HepG2 (cell line): ENCODE results near the gene PPP1R8. TPM values are rescaled to one million over a fixed set of nuclear protein-coding genes. Genes with fewer than 3 reads are reported as not detected.
A peak's percentile ranks its signal among the peaks of the same experiment; 100 is the strongest.

Source experiments
- BRCA1 ChIP-seq: sonication (generic); formaldehyde crosslinking; IDR thresholded peaks from 2 replicates; pipeline ENCODE4 v1.4.0; 2020; ENCODE audit warnings: missing genetic modification reagents
- GPN1 ChIP-seq: sonication (generic); formaldehyde crosslinking; IDR thresholded peaks from 2 replicates; pipeline ENCODE4 v1.5.1; 2020; ENCODE audit warnings: missing genetic modification reagents, borderline replicate concordance
- IKZF1 ChIP-seq: fragments of 450-650 bp; IDR thresholded peaks from 2 replicates; pipeline ENCODE4 v1.7.1; 2016
- KLF9 ChIP-seq: IDR thresholded peaks from 2 replicates; pipeline ENCODE4 v1.6.1; 2016; ENCODE audit warnings: low read depth
- NFE2L2 ChIP-seq: fragments of 150-350 bp; IDR thresholded peaks from 2 replicates; pipeline ENCODE4 v1.6.1; 2014; ENCODE audit warnings: low read length
- NFYB ChIP-seq: sonication (generic); formaldehyde crosslinking; IDR thresholded peaks from 2 replicates; pipeline ENCODE4 v1.4.0; 2020; ENCODE audit warnings: missing genetic modification reagents
- PRMT3 ChIP-seq: sonication (generic); formaldehyde crosslinking; IDR thresholded peaks from 2 replicates; pipeline ENCODE4 v1.8.1; 2022; ENCODE audit warnings: low read depth, mild to moderate bottlenecking, moderate library complexity, missing genetic modification reagents, borderline replicate concordance
- PRPF4 ChIP-seq: fragments of 200-400 bp; formaldehyde crosslinking; IDR thresholded peaks from 2 replicates; pipeline ENCODE4 v1.6.1; 2016; ENCODE audit warnings: low read length, low read depth; ENCODE audit not compliant: poor library complexity, severe bottlenecking
- RFX5 ChIP-seq: IDR thresholded peaks from 2 replicates; pipeline ENCODE4 v1.6.1; 2011; ENCODE audit warnings: low read depth, low read length, improper control_type of control experiment
- SMAD1 ChIP-seq: sonication (generic); formaldehyde crosslinking; IDR thresholded peaks from 2 replicates; pipeline ENCODE4 v1.4.0; 2020; ENCODE audit warnings: missing genetic modification reagents, low read depth, mild to moderate bottlenecking, borderline replicate concordance
- ZBTB38 ChIP-seq: sonication (generic); formaldehyde crosslinking; IDR thresholded peaks from 2 replicates; pipeline ENCODE4 v1.5.1; 2020; ENCODE audit warnings: mild to moderate bottlenecking, missing genetic modification reagents
- ZNF160 ChIP-seq: sonication (generic); formaldehyde crosslinking; IDR thresholded peaks from 2 replicates; pipeline ENCODE4 v1.8.0; 2022; ENCODE audit warnings: mild to moderate bottlenecking, inconsistent platforms, missing genetic modification reagents
- ZNF331 ChIP-seq: sonication (generic); formaldehyde crosslinking; IDR thresholded peaks from 2 replicates; pipeline ENCODE4 v1.4.0; 2020; ENCODE audit warnings: missing genetic modification reagents
- ZNF883 ChIP-seq: sonication (generic); formaldehyde crosslinking; IDR thresholded peaks from 2 replicates; pipeline ENCODE4 v1.5.1; 2020; ENCODE audit warnings: mild to moderate bottlenecking, missing genetic modification reagents; ENCODE audit errors: not compliant biosample characterization
- polyA plus RNA-seq, 8 experiments: library from polyadenylated mRNA; depleted of rRNA in 3 of 8; stranded (reverse) in 7 of 8; unstranded in 1 of 8; fragments of >200 nt; fragmentation: Illumina TruSeq in 4 of 8; extraction: Trizol in 4 of 8; gene quantifications; 2 replicates each; pipeline versions ENCODE4 v1.2.1 to v1.2.3, GENCODE V29; 2011 to 2016; ENCODE audit warnings: low read depth in 4 of 8, missing spikeins in 1 of 8, mixed read lengths in 1 of 8; ENCODE audit not compliant: insufficient read depth in 1 of 8
- total RNA-seq, 5 experiments: library from RNA; depleted of rRNA; stranded (reverse); fragments of >200 nt; fragmentation: Illumina TruSeq; extraction: Trizol; gene quantifications; 2 replicates each; pipeline ENCODE4 v1.2.3, GENCODE V29; 2016; ENCODE audit warnings: low read depth in 1 of 5
- TF ChIP-seq, protein P1 (sequence below): sonication (generic); formaldehyde crosslinking; IDR thresholded peaks from 2 replicates; pipeline ENCODE4 v1.8.1; 2023; ENCODE audit warnings: mild to moderate bottlenecking, moderate library complexity, missing genetic modification reagents
- TF ChIP-seq, protein P2 (sequence below): sonication (generic); formaldehyde crosslinking; IDR thresholded peaks from 2 replicates; pipeline ENCODE4 v1.5.1; 2020; ENCODE audit warnings: mild to moderate bottlenecking, missing genetic modification reagents, borderline replicate concordance
- TF ChIP-seq, protein P3 (sequence below): sonication (generic); formaldehyde crosslinking; IDR thresholded peaks from 2 replicates; pipeline ENCODE4 v1.4.0; 2020; ENCODE audit warnings: missing genetic modification reagents, borderline replicate concordance
- TF ChIP-seq, protein P4 (sequence below): sonication (generic); formaldehyde crosslinking; IDR thresholded peaks from 2 replicates; pipeline ENCODE4 v1.8.0; 2022; ENCODE audit warnings: missing genetic modification reagents, mild to moderate bottlenecking, borderline replicate concordance
- TF ChIP-seq, protein P5 (sequence below): sonication (generic); formaldehyde crosslinking; IDR thresholded peaks from 2 replicates; pipeline ENCODE4 v1.8.1; 2022; ENCODE audit warnings: low read depth, mild to moderate bottlenecking, missing genetic modification reagents

PPP1R8 gene
- total and polyA plus RNA-seq, 2 of the 13 experiments (the other 11 are each of a cell fraction or from before 2014, with no cell fraction given) = 38.3 to 62.2 TPM

DNA sequence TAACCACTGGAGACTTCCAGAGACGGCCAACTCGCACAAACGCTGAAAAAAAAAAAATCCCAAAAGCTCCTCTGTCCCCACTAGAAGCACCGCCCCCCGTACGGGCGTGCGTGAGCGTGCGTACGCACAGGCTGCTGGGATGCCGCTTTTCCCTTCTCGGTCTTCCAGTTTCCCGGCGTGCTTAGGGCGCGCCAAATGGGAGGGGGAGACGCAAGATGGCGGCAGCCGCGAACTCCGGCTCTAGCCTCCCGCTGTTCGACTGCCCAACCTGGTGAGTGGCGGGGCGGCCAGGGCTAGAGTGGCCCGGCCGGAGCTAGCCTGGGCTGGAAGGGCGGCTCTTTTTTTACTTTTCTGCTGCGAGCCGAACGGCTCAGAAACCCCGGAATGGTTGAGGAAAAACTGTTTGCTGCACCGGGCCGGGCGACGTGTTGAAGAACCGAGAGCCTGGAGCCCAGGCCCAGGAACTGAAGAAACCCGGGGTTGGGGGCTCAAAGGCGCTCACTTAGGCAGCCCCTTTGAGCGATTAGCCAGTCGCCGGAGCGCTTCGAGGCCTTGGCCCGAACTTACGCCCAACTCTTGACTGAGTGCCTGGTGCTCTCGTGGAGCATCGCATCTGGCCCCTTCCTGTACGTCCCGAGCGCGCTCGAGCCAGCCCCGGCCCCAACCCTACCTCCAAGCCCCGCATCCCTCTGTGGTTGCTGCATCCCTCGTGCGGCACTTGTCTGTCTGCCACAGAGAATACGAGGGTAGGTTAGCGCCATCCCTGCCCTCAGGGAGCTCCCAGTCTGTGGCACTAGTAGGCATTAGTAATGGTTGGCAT is at the start of gene PPP1R8 (continued):
- TF ChIP-seq RFX5 = no peak
- TF ChIP-seq, protein P1, sequence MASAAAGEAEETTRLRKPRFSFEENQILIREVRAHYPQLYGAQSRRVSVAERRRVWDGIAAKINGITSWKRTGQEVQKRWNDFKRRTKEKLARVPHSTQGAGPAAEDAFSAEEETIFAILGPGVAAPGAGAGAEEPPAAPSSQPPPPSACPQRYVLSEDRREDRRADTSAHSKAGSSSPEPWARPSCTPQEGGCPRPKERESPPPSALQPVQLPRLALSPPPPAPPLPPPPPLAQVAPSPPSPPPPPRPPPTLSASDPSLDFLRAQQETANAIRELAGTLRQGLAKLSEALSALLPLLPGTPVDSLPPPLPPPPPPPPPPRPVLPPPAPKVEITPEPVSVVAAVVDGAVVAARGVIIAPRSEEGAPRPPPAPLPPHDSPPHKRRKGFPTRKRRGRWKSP (CRISPR knock-in tag) = no peak
- peak; percentile 22; the same call in 1 of the 2 replicates for TF ChIP-seq ZNF160 (CRISPR knock-in tag)
- TF ChIP-seq PRMT3 (CRISPR knock-in tag) = 0 out of 2 replicates have a peak, but pooled peaks have one; percentile 80
- TF ChIP-seq, protein P2, sequence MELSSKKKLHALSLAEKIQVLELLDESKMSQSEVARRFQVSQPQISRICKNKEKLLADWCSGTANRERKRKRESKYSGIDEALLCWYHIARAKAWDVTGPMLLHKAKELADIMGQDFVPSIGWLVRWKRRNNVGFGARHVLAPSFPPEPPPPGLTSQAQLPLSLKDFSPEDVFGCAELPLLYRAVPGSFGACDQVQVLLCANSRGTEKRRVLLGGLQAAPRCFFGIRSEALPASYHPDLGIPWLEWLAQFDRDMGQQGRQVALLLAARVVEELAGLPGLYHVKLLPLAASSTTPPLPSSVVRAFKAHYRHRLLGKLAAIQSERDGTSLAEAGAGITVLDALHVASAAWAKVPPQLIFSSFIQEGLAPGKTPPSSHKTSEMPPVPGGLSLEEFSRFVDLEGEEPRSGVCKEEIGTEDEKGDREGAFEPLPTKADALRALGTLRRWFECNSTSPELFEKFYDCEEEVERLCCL (CRISPR knock-in tag) = no peak; the same call in 1 of the 2 replicates
- TF ChIP-seq IKZF1 = no peak
- TF ChIP-seq PRPF4 = no peak
- TF ChIP-seq ZNF331 (CRISPR knock-in tag) = peak; percentile 49; the same call in 1 of the 2 replicates
- TF ChIP-seq ZBTB38 (CRISPR knock-in tag) = peak; percentile 64; the same call in 1 of the 2 replicates
- no peak; the same call in 1 of the 2 replicates for TF ChIP-seq SMAD1
- TF ChIP-seq GPN1 = no peak
- TF ChIP-seq, protein P3, sequence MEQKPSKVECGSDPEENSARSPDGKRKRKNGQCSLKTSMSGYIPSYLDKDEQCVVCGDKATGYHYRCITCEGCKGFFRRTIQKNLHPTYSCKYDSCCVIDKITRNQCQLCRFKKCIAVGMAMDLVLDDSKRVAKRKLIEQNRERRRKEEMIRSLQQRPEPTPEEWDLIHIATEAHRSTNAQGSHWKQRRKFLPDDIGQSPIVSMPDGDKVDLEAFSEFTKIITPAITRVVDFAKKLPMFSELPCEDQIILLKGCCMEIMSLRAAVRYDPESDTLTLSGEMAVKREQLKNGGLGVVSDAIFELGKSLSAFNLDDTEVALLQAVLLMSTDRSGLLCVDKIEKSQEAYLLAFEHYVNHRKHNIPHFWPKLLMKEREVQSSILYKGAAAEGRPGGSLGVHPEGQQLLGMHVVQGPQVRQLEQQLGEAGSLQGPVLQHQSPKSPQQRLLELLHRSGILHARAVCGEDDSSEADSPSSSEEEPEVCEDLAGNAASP (CRISPR knock-in tag) = 0 out of 2 replicates have a peak, but pooled peaks have one; percentile 32
- TF ChIP-seq, protein P4, sequence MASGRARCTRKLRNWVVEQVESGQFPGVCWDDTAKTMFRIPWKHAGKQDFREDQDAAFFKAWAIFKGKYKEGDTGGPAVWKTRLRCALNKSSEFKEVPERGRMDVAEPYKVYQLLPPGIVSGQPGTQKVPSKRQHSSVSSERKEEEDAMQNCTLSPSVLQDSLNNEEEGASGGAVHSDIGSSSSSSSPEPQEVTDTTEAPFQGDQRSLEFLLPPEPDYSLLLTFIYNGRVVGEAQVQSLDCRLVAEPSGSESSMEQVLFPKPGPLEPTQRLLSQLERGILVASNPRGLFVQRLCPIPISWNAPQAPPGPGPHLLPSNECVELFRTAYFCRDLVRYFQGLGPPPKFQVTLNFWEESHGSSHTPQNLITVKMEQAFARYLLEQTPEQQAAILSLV (CRISPR knock-in tag) = peak; percentile 75; the same call in 1 of the 2 replicates
- no peak; the same call in 1 of the 2 replicates for TF ChIP-seq KLF9 (CRISPR knock-in tag)
- no peak for TF ChIP-seq NFYB
- TF ChIP-seq, protein P5, sequence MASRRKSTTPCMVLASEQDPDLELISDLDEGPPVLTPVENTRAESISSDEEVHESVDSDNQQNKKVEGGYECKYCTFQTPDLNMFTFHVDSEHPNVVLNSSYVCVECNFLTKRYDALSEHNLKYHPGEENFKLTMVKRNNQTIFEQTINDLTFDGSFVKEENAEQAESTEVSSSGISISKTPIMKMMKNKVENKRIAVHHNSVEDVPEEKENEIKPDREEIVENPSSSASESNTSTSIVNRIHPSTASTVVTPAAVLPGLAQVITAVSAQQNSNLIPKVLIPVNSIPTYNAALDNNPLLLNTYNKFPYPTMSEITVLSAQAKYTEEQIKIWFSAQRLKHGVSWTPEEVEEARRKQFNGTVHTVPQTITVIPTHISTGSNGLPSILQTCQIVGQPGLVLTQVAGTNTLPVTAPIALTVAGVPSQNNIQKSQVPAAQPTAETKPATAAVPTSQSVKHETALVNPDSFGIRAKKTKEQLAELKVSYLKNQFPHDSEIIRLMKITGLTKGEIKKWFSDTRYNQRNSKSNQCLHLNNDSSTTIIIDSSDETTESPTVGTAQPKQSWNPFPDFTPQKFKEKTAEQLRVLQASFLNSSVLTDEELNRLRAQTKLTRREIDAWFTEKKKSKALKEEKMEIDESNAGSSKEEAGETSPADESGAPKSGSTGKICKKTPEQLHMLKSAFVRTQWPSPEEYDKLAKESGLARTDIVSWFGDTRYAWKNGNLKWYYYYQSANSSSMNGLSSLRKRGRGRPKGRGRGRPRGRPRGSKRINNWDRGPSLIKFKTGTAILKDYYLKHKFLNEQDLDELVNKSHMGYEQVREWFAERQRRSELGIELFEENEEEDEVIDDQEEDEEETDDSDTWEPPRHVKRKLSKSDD (CRISPR knock-in tag) = peak; percentile 35; the same call in 1 of the 2 replicates
- peak; percentile 82 for TF ChIP-seq ZNF883
- TF ChIP-seq NFE2L2 = no peak
- TF ChIP-seq BRCA1 = no peak
